ENCODE results near the gene PGGT1B.

The PGGT1B gene

DNA sequence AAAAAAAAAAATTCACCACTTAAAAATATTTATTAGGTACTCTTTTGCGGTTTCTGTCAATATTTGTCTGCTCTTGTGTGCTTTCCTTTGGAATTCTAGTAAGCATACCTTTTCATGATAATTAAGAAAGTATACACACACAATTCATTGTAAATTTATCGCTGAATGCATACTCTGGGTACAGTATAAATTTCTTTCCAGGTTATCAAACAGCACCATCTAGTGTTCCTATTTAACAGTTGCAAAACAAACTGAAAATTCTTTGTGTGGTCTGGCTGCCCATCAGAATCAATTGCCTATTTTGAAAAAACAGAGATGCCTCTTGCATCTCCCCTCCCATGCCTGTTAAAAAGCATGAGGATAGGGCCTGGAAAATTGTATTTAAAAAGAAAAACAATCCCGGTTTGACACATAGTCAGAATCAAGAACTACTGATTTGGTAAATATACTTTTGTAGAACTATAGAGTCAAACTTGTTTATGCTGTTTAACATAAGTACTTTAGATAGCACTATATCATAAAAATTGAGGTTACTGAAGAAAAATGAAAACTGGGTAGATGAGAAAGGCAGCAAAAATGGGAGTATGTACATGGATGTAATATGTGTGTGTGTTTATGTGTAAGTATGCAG lies 16.2 kb downstream of the PGGT1B start:
- Histone ChIP-seq H3K79me2 (ENCODE audit: control insufficient read depth, low read length) (peaks cover 13% of the 10 kb centered on the region), H3K36me3 (ENCODE audit: control insufficient read depth, low read length) (peaks cover 15% of the 10 kb centered on the region; the same call in 1 of the 2 replicates), H3K9me2 (replicated peaks; ENCODE audit: control insufficient read depth, low read length) (no peaks in the 10 kb centered on the region), H3K4me1 (ENCODE audit: control insufficient read depth, low read length) (peaks cover 10% of the 10 kb centered on the region), H3K4me3 (ENCODE audit: low read length) (no peak overlapping the region), H4K20me1 (ENCODE audit: control insufficient read depth, insufficient read depth, low read depth, low read length) (no peaks in the 10 kb centered on the region; the same call in 1 of the 2 replicates), H3K27me3 (ENCODE audit: control insufficient read depth, low read length) (no peaks in the 10 kb centered on the region), H3K27ac (ENCODE audit: low read depth, low read length) (no peak overlapping the region), H3F3A (ENCODE audit: control insufficient read depth, insufficient read depth) (peaks cover 8% of the 10 kb centered on the region; the same call in 1 of the 2 replicates), H3K4me2 (ENCODE audit: low read length) (no peak overlapping the region), H3K9me3 (ENCODE audit: control insufficient read depth, insufficient read depth, low read length) (no peaks in the 10 kb centered on the region)
- TF ChIP-seq, protein P1, sequence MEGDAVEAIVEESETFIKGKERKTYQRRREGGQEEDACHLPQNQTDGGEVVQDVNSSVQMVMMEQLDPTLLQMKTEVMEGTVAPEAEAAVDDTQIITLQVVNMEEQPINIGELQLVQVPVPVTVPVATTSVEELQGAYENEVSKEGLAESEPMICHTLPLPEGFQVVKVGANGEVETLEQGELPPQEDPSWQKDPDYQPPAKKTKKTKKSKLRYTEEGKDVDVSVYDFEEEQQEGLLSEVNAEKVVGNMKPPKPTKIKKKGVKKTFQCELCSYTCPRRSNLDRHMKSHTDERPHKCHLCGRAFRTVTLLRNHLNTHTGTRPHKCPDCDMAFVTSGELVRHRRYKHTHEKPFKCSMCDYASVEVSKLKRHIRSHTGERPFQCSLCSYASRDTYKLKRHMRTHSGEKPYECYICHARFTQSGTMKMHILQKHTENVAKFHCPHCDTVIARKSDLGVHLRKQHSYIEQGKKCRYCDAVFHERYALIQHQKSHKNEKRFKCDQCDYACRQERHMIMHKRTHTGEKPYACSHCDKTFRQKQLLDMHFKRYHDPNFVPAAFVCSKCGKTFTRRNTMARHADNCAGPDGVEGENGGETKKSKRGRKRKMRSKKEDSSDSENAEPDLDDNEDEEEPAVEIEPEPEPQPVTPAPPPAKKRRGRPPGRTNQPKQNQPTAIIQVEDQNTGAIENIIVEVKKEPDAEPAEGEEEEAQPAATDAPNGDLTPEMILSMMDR (IDR thresholded peaks at IDR 0.05; ENCODE audit: low read depth, low read length, poor library complexity, severe bottlenecking), result peak; percentile 71
- TF ChIP-seq EZH2phosphoT487 (IDR thresholded peaks at IDR 0.05; ENCODE audit: borderline replicate concordance, low read length), result no peak

GRCh38 chr5:115243412-115243811 lies 19.3 kb downstream of the PGGT1B start:
- no peaks in the 10 kb centered on the region for H3K9me2 ChIP-seq (replicated peaks; ENCODE audit: control insufficient read depth, low read length)
- H3K9me3 ChIP-seq (ENCODE audit: control insufficient read depth, insufficient read depth, low read length), result no peaks in the 10 kb centered on the region
- H3K79me2 ChIP-seq (ENCODE audit: control insufficient read depth, low read length), result peaks cover 5% of the 10 kb centered on the region; the same call in 1 of the 2 replicates
- H3F3A ChIP-seq (ENCODE audit: control insufficient read depth, insufficient read depth), result peaks cover 8% of the 10 kb centered on the region; the same call in 1 of the 2 replicates
- H3K27me3 ChIP-seq (ENCODE audit: control insufficient read depth, low read length), result no peaks in the 10 kb centered on the region
- H3K36me3 ChIP-seq (ENCODE audit: control insufficient read depth, low read length), result peaks cover 22% of the 10 kb centered on the region
- TF ChIP-seq, protein P1 (IDR thresholded peaks at IDR 0.05; ENCODE audit: low read depth, low read length, poor library complexity, severe bottlenecking), result no peak
- no peak for TF ChIP-seq EZH2phosphoT487 (IDR thresholded peaks at IDR 0.05; ENCODE audit: borderline replicate concordance, low read length)
- no peak overlapping the region for H3K4me2 ChIP-seq (ENCODE audit: low read length)
- peaks cover 7% of the 10 kb centered on the region for H3K4me1 ChIP-seq (ENCODE audit: control insufficient read depth, low read length)
- no peaks in the 10 kb centered on the region; the same call in 1 of the 2 replicates for H4K20me1 ChIP-seq (ENCODE audit: control insufficient read depth, insufficient read depth, low read depth, low read length)
- no peak overlapping the region for H3K27ac ChIP-seq (ENCODE audit: low read depth, low read length)
- H3K4me3 ChIP-seq (ENCODE audit: low read length), result no peak overlapping the region

DNA sequence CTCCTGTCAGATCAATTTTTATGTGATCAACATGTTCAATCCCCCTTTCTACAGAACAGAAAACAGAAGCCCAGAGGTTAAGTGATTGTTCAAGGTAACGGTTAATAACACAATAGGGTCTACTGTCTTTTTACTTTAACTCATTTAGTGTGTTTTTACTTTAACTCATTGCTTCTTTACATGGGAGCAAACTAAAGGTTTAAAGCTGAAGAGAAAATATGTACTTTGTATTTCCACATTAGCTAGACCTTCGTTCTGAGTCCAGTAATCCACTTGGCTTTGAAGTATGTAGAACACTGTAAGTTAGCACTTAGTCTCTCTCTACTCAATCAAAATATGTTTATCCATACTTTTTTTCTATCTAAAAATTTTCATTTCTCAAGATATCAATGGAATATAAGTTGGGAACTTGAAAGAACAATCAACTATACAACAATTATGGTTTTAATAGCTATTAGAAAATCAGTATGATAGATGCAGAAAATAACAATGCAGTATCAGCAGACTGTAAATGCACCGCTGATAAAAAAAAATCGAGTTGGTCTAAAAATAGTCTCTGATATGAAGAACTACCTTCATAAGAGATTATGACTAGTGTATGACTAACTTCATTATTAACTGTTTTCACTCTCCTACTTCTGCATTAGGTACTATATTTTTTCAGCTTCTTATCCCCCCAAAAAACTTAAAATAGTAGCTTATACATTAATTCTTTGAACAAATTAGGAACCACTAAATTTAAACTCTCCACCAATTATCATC lies 20.6 kb downstream of the PGGT1B start:
- Histone ChIP-seq H3K27ac (ENCODE audit: low read depth, low read length) (no peak overlapping the region), H3K4me1 (ENCODE audit: control insufficient read depth, low read length) (peaks cover 7% of the 10 kb centered on the region), H3F3A (ENCODE audit: control insufficient read depth, insufficient read depth) (no peaks in the 10 kb centered on the region), H3K4me2 (ENCODE audit: low read length) (no peak overlapping the region), H4K20me1 (ENCODE audit: control insufficient read depth, insufficient read depth, low read depth, low read length) (no peaks in the 10 kb centered on the region; the same call in 1 of the 2 replicates), H3K9me2 (replicated peaks; ENCODE audit: control insufficient read depth, low read length) (no peaks in the 10 kb centered on the region), H3K79me2 (ENCODE audit: control insufficient read depth, low read length) (peaks cover 5% of the 10 kb centered on the region; the same call in 1 of the 2 replicates), H3K9me3 (ENCODE audit: control insufficient read depth, insufficient read depth, low read length) (no peaks in the 10 kb centered on the region), H3K27me3 (ENCODE audit: control insufficient read depth, low read length) (no peaks in the 10 kb centered on the region), H3K36me3 (ENCODE audit: control insufficient read depth, low read length) (peaks cover 27% of the 10 kb centered on the region), H3K4me3 (ENCODE audit: low read length) (no peak overlapping the region)
- no peak for TF ChIP-seq EZH2phosphoT487 (IDR thresholded peaks at IDR 0.05; ENCODE audit: borderline replicate concordance, low read length)
- TF ChIP-seq, protein P1 (IDR thresholded peaks at IDR 0.05; ENCODE audit: low read depth, low read length, poor library complexity, severe bottlenecking), result no peak

All from DOHH2 (cell line).